Adrenal gland (tissue), 5 donors: ENCODE results near the gene EMID1.

Source experiments
- POLR2A ChIP-seq, 2 donors: fragments of 450-650 bp; IDR thresholded peaks; one replicate each; pipeline ENCODE4 v1.6.1; 2017; ENCODE audit warnings: antibody characterized with exemption in 2 of 2, mild to moderate bottlenecking in 2 of 2, moderate library complexity in 1 of 2
- TF ChIP-seq, protein P1 (sequence below), 6 experiments: fragments of 450-650 bp in 4 of 6; fragments of 200-600 bp in 2 of 6; sonication (generic) in 1 of 6; IDR thresholded peaks; 1 replicate in 5 of 6; 2 replicates in 1 of 6; pipeline versions ENCODE4 v1.5.1 to v1.8.0; 2016 to 2021; ENCODE audit warnings: antibody characterized with exemption in 6 of 6, mild to moderate bottlenecking in 2 of 6, moderate library complexity in 1 of 6
- donor health status: DM: no; HTN: no; CAD: no.

DNA sequence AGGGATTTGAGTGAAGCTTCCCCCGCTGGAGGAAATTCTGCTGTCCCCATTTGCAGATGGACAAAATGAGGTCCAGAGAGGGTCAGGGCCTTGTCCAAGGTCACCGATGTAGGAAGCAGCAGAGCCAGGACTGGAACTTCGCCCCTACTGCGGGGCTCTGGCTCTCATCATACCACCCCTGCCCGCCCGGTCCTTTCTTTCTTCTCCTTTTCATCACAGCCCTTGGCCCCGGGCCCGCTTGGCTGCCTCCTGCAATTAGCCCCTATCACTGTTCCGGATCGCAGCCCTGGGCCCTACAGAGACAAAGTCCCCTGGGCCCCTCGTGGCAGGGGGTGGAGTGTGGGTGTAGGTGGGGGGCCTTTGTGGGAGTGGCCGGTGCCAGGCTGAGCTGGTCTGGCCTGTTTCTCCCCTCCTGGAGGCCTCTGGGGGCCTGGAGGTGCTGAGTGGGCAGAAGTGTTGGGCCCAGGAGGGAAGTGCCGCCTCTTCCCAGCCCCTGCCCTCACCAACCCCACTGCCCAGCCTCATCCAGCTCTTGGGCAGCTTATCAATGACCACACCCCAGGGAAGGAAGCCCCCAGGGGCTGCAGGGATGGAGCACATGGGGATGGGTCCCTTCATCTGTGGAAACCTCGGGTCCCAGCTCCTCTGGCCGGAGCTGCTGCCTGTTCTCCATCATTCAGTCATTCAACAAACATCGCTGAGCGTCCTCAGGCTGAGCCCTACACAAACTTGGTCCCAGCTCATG is 3.4 kb downstream of the EMID1 start:
- TF ChIP-seq, protein P1, sequence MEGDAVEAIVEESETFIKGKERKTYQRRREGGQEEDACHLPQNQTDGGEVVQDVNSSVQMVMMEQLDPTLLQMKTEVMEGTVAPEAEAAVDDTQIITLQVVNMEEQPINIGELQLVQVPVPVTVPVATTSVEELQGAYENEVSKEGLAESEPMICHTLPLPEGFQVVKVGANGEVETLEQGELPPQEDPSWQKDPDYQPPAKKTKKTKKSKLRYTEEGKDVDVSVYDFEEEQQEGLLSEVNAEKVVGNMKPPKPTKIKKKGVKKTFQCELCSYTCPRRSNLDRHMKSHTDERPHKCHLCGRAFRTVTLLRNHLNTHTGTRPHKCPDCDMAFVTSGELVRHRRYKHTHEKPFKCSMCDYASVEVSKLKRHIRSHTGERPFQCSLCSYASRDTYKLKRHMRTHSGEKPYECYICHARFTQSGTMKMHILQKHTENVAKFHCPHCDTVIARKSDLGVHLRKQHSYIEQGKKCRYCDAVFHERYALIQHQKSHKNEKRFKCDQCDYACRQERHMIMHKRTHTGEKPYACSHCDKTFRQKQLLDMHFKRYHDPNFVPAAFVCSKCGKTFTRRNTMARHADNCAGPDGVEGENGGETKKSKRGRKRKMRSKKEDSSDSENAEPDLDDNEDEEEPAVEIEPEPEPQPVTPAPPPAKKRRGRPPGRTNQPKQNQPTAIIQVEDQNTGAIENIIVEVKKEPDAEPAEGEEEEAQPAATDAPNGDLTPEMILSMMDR (IDR thresholded peaks at IDR 0.05), result no peak
- no peak for TF ChIP-seq POLR2A (IDR thresholded peaks at IDR 0.05)
